ENCODE data around the gene GIPR. TPM values are rescaled to one million over a fixed set of nuclear protein-coding genes. Genes with fewer than 3 reads are reported as not detected.

Gene GIPR
- total RNA-seq, 1 experiment from 2014 or later = 2.0 TPM

GRCh38 chr19:45641274-45642105, 26.5 kb upstream of the GIPR start:
- POLR2A ChIA-PET = interaction anchor here (0.6 kb wide), 1 partner anchor 129 kb away, joined by 6 read pairs; no protein-coding TSS in a partner anchor
- Histone ChIP-seq H3K9me3 (ENCODE audit: control insufficient read depth, insufficient read depth, low read depth, low read length) (no peaks in the 10 kb centered on the region), H3K27me3 (ENCODE audit: control insufficient read depth, insufficient read depth, low read length) (no peaks in the 10 kb centered on the region), H3K36me3 (ENCODE audit: control insufficient read depth, insufficient read depth, low read length) (no peaks in the 10 kb centered on the region), H3K4me1 (ENCODE audit: control insufficient read depth, insufficient read depth, low read length) (peaks cover 14% of the 10 kb centered on the region; the same call in 1 of the 2 replicates), H3K4me3 (ENCODE audit: low read depth in 2 of 2, low read length in 2 of 2) (peak overlapping the region; percentile 52 to 69), H3K27ac (ENCODE audit: low read length) (peak overlapping the region; percentile 77)
- TF ChIP-seq TCF7L2 (IDR thresholded peaks at IDR 0.05; ENCODE audit: low read depth, low read length) (0 out of 2 replicates have a peak, but pooled peaks have one; percentile 42), POLR2AphosphoS5 (IDR thresholded peaks at IDR 0.05; ENCODE audit: low read depth, low read length) (no peak)
- BruUV-seq (replicated peaks) = no TSS peak
- intact Hi-C loops (cut with micrococcal nuclease; ENCODE audit: unreplicated experiment) (no loop called here), in situ Hi-C loops (cut with HindIII; ENCODE audit: low pct_unique_long_range_greater_than_20kb, low sequenced_read_pairs) (no loop called here)
- ATAC-seq = peak; percentile 59
- CTCF ChIA-PET = interaction anchor here (0.8 to 1.9 kb wide), 11 partner anchors 25 to 163 kb away, joined by 3 to 8 read pairs (median 3); no protein-coding TSS in a partner anchor
- peak; percentile 91 for DNase-seq (ENCODE audit: low read depth, low spot score)

GRCh38 chr19:45643024-45643926, 24.7 kb upstream of the GIPR start:
- peak overlapping the region; percentile 69 for H3K27ac ChIP-seq (ENCODE audit: low read length)
- H3K9me3 ChIP-seq (ENCODE audit: control insufficient read depth, insufficient read depth, low read depth, low read length) = no peaks in the 10 kb centered on the region
- TF ChIP-seq REST (IDR thresholded peaks at IDR 0.05; ENCODE audit: insufficient read depth in 1 of 2, low read depth in 2 of 2, low read length in 1 of 2) (no peak; a peak in 1 of 4 replicates), POLR2AphosphoS5 (IDR thresholded peaks at IDR 0.05; ENCODE audit: low read depth, low read length) (no peak), CTCF (IDR thresholded peaks at IDR 0.05) (peak; percentile 95), SIN3A (IDR thresholded peaks at IDR 0.05; ENCODE audit: borderline replicate concordance, insufficient read depth, low read depth, low read length) (no peak), TCF7L2 (IDR thresholded peaks at IDR 0.05; ENCODE audit: low read depth, low read length) (no peak)
- no TSS peak for BruUV-seq (replicated peaks)
- in situ Hi-C loops (cut with HindIII; ENCODE audit: low pct_unique_long_range_greater_than_20kb, low sequenced_read_pairs) = no loop called here
- ChIA-PET POLR2A (interaction anchor here (0.7 kb wide), 1 partner anchor 25 kb away, joined by 6 read pairs; no protein-coding TSS in a partner anchor), CTCF (interaction anchor here (0.5 to 1.1 kb wide), 7 partner anchors 12 to 204 kb away, joined by 3 to 10 read pairs (median 4); no protein-coding TSS in a partner anchor)
- DNase-seq (ENCODE audit: low read depth, low spot score) (peak; percentile 80), ATAC-seq (peak; percentile 58)
- H3K4me3 ChIP-seq (ENCODE audit: low read depth in 2 of 2, low read length in 2 of 2) = peak overlapping the region; percentile 52 to 69
- H3K4me1 ChIP-seq (ENCODE audit: control insufficient read depth, insufficient read depth, low read length) = peaks cover 13% of the 10 kb centered on the region; the same call in 1 of the 2 replicates
- no peaks in the 10 kb centered on the region for H3K36me3 ChIP-seq (ENCODE audit: control insufficient read depth, insufficient read depth, low read length)
- H3K27me3 ChIP-seq (ENCODE audit: control insufficient read depth, insufficient read depth, low read length) = no peaks in the 10 kb centered on the region
- intact Hi-C loops (cut with micrococcal nuclease; ENCODE audit: unreplicated experiment) = no loop called here
